SK-N-MC (cell line): ENCODE results near the gene RELL2.

Experiments used
- DNase-seq: peaks from one replicate; pipeline ENCODE4 v3.0.0-alpha.2; 2011; ENCODE audit warnings: low read depth, low spot score
- H3K27ac ChIP-seq: fragments of 200-600 bp; sonication (generic); 2 replicates; pipeline ENCODE4 v1.5.1; 2016; ENCODE audit warnings: mixed run types
- H3K36me3 ChIP-seq: fragments of 200-600 bp; sonication (generic); 2 replicates; pipeline ENCODE4 v1.6.1; 2017; ENCODE audit warnings: antibody characterized with exemption, low read length, mixed read lengths; ENCODE audit not compliant: insufficient read depth
- H3K4me3 ChIP-seq: fragments of 200-600 bp; sonication (generic); 2 replicates; pipeline ENCODE4 v1.5.1; 2016
- H3K9ac ChIP-seq: fragments of 200-600 bp; sonication (generic); 2 replicates; pipeline ENCODE4 v1.8.0; 2017; ENCODE audit warnings: mixed run types, mixed read lengths; ENCODE audit not compliant: insufficient read length
- H3K9me3 ChIP-seq: fragments of 200-600 bp; sonication (generic); 2 replicates; pipeline ENCODE4 v1.6.1; 2017; ENCODE audit warnings: low read depth, mild to moderate bottlenecking, antibody characterized with exemption, low read length, moderate library complexity, mixed read lengths
- EZH2 ChIP-seq: fragments of 200-600 bp; sonication (generic); IDR thresholded peaks from one replicate; pipeline ENCODE4 v1.6.1; 2017; ENCODE audit warnings: antibody characterized with exemption
- FOXP2 ChIP-seq: optimal IDR thresholded peaks from 2 replicates; pipeline ENCODE3; 2011; ENCODE audit warnings: mild to moderate bottlenecking, moderate library complexity; ENCODE audit not compliant: insufficient read depth; ENCODE audit errors: extremely low read length, control extremely low read depth
- POLR2AphosphoS5 ChIP-seq: IDR thresholded peaks from 2 replicates; pipeline ENCODE4 v1.6.1; 2012; ENCODE audit warnings: mild to moderate bottlenecking, low read depth, low read length, borderline replicate concordance

The RELL2 gene

GRCh38 chr5:141639357-141640050 is 2.7 kb downstream of the RELL2 start:
- Histone ChIP-seq H3K9me3 (no peaks in the 10 kb centered on the region), H3K27ac (no peak overlapping the region), H3K9ac (no peak overlapping the region), H3K4me3 (no peak overlapping the region), H3K36me3 (peaks cover 9% of the 10 kb centered on the region; the same call in 1 of the 2 replicates)
- DNase-seq: no peak
- TF ChIP-seq EZH2: no peak
- TF ChIP-seq FOXP2: no peak
- no peak for TF ChIP-seq POLR2AphosphoS5

- H3K36me3 ChIP-seq: peaks cover 4% of the 10 kb centered on the region; the same call in 1 of the 2 replicates
- no peak overlapping the region for H3K9ac ChIP-seq
- no peak overlapping the region for H3K4me3 ChIP-seq
- DNase-seq: no peak
- no peaks in the 10 kb centered on the region for H3K9me3 ChIP-seq
- no peak overlapping the region for H3K27ac ChIP-seq
- TF ChIP-seq POLR2AphosphoS5 (no peak), FOXP2 (no peak), EZH2 (no peak)
These were observed 3.2 kb downstream of the RELL2 start for GRCh38 chr5:141640051-141640415.

GRCh38 chr5:141640698-141641097 is 3.9 kb downstream of the RELL2 start:
- Histone ChIP-seq H3K36me3 (no peaks in the 10 kb centered on the region), H3K9ac (no peak overlapping the region), H3K9me3 (no peaks in the 10 kb centered on the region), H3K27ac (no peak overlapping the region), H3K4me3 (no peak overlapping the region)
- DNase-seq: no peak
- TF ChIP-seq POLR2AphosphoS5 (no peak), EZH2 (no peak), FOXP2 (no peak)

- TF ChIP-seq FOXP2 (no peak), POLR2AphosphoS5 (no peak), EZH2 (no peak)
- Histone ChIP-seq H3K4me3 (no peak overlapping the region), H3K9me3 (no peaks in the 10 kb centered on the region), H3K36me3 (no peaks in the 10 kb centered on the region), H3K27ac (no peak overlapping the region), H3K9ac (no peak overlapping the region)
- no peak for DNase-seq
These were observed 5.0 kb downstream of the RELL2 start for GRCh38 chr5:141641634-141642267.

GRCh38 chr5:141646026-141646425 is 9.2 kb downstream of the RELL2 start:
- no peaks in the 10 kb centered on the region for H3K36me3 ChIP-seq
- H3K27ac ChIP-seq: no peak overlapping the region
- no peak overlapping the region for H3K4me3 ChIP-seq
- no peak for TF ChIP-seq POLR2AphosphoS5
- no peak for TF ChIP-seq EZH2
- TF ChIP-seq FOXP2: no peak
- H3K9ac ChIP-seq: no peak overlapping the region
- H3K9me3 ChIP-seq: no peaks in the 10 kb centered on the region
- DNase-seq: no peak

GRCh38 chr5:141647242-141647641 is 10.4 kb downstream of the RELL2 start:
- Histone ChIP-seq H3K9ac (no peak overlapping the region), H3K27ac (no peak overlapping the region), H3K36me3 (no peaks in the 10 kb centered on the region), H3K4me3 (no peak overlapping the region), H3K9me3 (no peaks in the 10 kb centered on the region)
- DNase-seq: no peak
- TF ChIP-seq FOXP2 (no peak), EZH2 (no peak), POLR2AphosphoS5 (no peak)

GRCh38 chr5:141647851-141648250 is 11.1 kb downstream of the RELL2 start:
- no peak for DNase-seq
- no peak for TF ChIP-seq EZH2
- TF ChIP-seq POLR2AphosphoS5: no peak
- TF ChIP-seq FOXP2: no peak
- Histone ChIP-seq H3K4me3 (no peak overlapping the region), H3K9me3 (no peaks in the 10 kb centered on the region), H3K9ac (no peak overlapping the region), H3K27ac (no peak overlapping the region), H3K36me3 (no peaks in the 10 kb centered on the region)

GRCh38 chr5:141649056-141649688 is 12.4 kb downstream of the RELL2 start:
- Histone ChIP-seq H3K27ac (no peak overlapping the region), H3K36me3 (no peaks in the 10 kb centered on the region), H3K9ac (no peak overlapping the region), H3K4me3 (no peak overlapping the region), H3K9me3 (no peaks in the 10 kb centered on the region)
- DNase-seq: no peak
- TF ChIP-seq FOXP2: no peak
- no peak for TF ChIP-seq POLR2AphosphoS5
- TF ChIP-seq EZH2: no peak
